PC-3 (cell line): ENCODE measurements around the gene SIM2.

Source experiments
- CTCF ChIP-seq: fragments of 300-600 bp; sonication (generic); conservative IDR thresholded peaks from 2 replicates; pipeline ENCODE4 v1.5.1; 2017; ENCODE audit warnings: antibody characterized with exemption, low read depth, mild to moderate bottlenecking, low read length
- EZH2 ChIP-seq: fragments of 300-600 bp; sonication (generic); IDR thresholded peaks from one replicate; pipeline ENCODE4 v1.6.1; 2017; ENCODE audit warnings: antibody characterized with exemption, mild to moderate bottlenecking, low read length; ENCODE audit not compliant: unreplicated experiment
- EZH2phosphoT487 ChIP-seq: fragments of 300-600 bp; sonication (generic); IDR thresholded peaks from 2 replicates; pipeline ENCODE4 v1.6.1; 2018; ENCODE audit warnings: mild to moderate bottlenecking, antibody characterized with exemption, low read length, borderline replicate concordance

- TF ChIP-seq CTCF (no peak), EZH2 (no peak), EZH2phosphoT487 (no peak)
These were observed 92.3 kb downstream of the SIM2 start for GRCh38 chr21:36791180-36791579.
